ENCODE data around the gene RHEBL1.

DNA sequence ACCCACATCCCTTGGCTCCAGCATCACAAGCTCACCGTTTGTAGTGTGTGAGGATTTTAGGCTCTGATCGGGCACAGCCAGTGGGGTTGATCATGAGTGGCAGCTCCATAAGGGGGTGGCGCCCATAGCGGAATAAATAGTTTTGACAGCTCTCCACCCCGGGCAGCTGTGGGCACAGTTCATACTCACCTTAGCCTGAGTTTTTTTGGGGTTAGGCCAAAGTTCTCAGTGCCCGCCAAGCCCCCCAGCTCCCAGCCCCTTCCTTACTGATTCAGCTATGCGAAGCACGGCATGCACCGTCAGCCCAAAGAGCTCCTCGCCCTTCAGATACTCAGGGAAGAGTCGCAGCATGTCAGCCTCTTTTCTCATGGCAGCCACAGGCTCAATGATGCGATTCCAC, 45.2 kb downstream of the RHEBL1 start:
- TF ChIP-seq, protein P1, sequence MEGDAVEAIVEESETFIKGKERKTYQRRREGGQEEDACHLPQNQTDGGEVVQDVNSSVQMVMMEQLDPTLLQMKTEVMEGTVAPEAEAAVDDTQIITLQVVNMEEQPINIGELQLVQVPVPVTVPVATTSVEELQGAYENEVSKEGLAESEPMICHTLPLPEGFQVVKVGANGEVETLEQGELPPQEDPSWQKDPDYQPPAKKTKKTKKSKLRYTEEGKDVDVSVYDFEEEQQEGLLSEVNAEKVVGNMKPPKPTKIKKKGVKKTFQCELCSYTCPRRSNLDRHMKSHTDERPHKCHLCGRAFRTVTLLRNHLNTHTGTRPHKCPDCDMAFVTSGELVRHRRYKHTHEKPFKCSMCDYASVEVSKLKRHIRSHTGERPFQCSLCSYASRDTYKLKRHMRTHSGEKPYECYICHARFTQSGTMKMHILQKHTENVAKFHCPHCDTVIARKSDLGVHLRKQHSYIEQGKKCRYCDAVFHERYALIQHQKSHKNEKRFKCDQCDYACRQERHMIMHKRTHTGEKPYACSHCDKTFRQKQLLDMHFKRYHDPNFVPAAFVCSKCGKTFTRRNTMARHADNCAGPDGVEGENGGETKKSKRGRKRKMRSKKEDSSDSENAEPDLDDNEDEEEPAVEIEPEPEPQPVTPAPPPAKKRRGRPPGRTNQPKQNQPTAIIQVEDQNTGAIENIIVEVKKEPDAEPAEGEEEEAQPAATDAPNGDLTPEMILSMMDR (conservative IDR thresholded peaks at IDR 0.05; ENCODE audit: low read depth, low read length) = no peak
- TF ChIP-seq, protein P2, sequence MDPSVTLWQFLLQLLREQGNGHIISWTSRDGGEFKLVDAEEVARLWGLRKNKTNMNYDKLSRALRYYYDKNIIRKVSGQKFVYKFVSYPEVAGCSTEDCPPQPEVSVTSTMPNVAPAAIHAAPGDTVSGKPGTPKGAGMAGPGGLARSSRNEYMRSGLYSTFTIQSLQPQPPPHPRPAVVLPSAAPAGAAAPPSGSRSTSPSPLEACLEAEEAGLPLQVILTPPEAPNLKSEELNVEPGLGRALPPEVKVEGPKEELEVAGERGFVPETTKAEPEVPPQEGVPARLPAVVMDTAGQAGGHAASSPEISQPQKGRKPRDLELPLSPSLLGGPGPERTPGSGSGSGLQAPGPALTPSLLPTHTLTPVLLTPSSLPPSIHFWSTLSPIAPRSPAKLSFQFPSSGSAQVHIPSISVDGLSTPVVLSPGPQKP (IDR thresholded peaks at IDR 0.05; ENCODE audit: borderline replicate concordance, low read depth, low read length) = no peak
- TF ChIP-seq POLR2A (IDR thresholded peaks at IDR 0.05; ENCODE audit: low read depth, low read length) = no peak
- no peak for TF ChIP-seq SMC3 (IDR thresholded peaks at IDR 0.05; ENCODE audit: low read depth, low read length)
- no peak for TF ChIP-seq RFX5 (IDR thresholded peaks at IDR 0.05; ENCODE audit: low read depth, low read length)
- no peak for TF ChIP-seq MXI1 (IDR thresholded peaks at IDR 0.05; ENCODE audit: borderline replicate concordance, low read depth, low read length)
- TF ChIP-seq MAFK (IDR thresholded peaks at IDR 0.05; ENCODE audit: low read depth, low read length) = no peak
- TF ChIP-seq RAD21 (IDR thresholded peaks at IDR 0.05; ENCODE audit: low read length) = no peak

Measured in IMR-90 (cell line).